ENCODE data around the gene PDE1A.

The PDE1A gene

GRCh38 chr2:182426918-182427240 lies at the start of gene PDE1A:
PDE1A (minus strand) TSS chr2:182427036.
- DNase-seq (ENCODE audit: low read depth in 3 of 3), result no peak

GRCh38 chr2:182473635-182474034 lies 46.8 kb upstream of the PDE1A start:
- DNase-seq (ENCODE audit: low read depth in 3 of 3), result no peak

GRCh38 chr2:182463760-182464159 lies 36.9 kb upstream of the PDE1A start:
- DNase-seq (ENCODE audit: low read depth in 3 of 3), result no peak

- DNase-seq (ENCODE audit: low read depth in 3 of 3), result no peak
Observed at GRCh38 chr2:182456784-182457183, 29.9 kb upstream of the PDE1A start.

GRCh38 chr2:182452456-182452990 lies 25.7 kb upstream of the PDE1A start:
- DNase-seq (ENCODE audit: low read depth in 3 of 3), result no peak

GRCh38 chr2:182448371-182448770 lies 21.5 kb upstream of the PDE1A start:
- DNase-seq (ENCODE audit: low read depth in 3 of 3), result no peak

- no peak for DNase-seq (ENCODE audit: low read depth in 3 of 3)
Observed at GRCh38 chr2:182447863-182448262, 21.0 kb upstream of the PDE1A start.

GRCh38 chr2:182447163-182447562 lies 20.3 kb upstream of the PDE1A start:
- no peak for DNase-seq (ENCODE audit: low read depth in 3 of 3)

- DNase-seq (ENCODE audit: low read depth in 3 of 3), result no peak
Observed at GRCh38 chr2:182446087-182446486, 19.3 kb upstream of the PDE1A start.

- DNase-seq (ENCODE audit: low read depth in 3 of 3), result no peak
Observed at GRCh38 chr2:182445391-182445965, 18.6 kb upstream of the PDE1A start.

- no peak for DNase-seq (ENCODE audit: low read depth in 3 of 3)
Observed at GRCh38 chr2:182444806-182445205, 18.0 kb upstream of the PDE1A start.

GRCh38 chr2:182444170-182444569 lies 17.3 kb upstream of the PDE1A start:
- DNase-seq (ENCODE audit: low read depth in 3 of 3), result no peak

GRCh38 chr2:182436252-182436651 lies 9.4 kb upstream of the PDE1A start:
- DNase-seq (ENCODE audit: low read depth in 3 of 3), result no peak

GRCh38 chr2:182435754-182436153 lies 8.9 kb upstream of the PDE1A start:
- no peak for DNase-seq (ENCODE audit: low read depth in 3 of 3)

GRCh38 chr2:182432051-182432450 lies 5.2 kb upstream of the PDE1A start:
- no peak for DNase-seq (ENCODE audit: low read depth in 3 of 3)

- no peak for DNase-seq (ENCODE audit: low read depth in 3 of 3)
Observed at GRCh38 chr2:182428476-182428875, 1.6 kb upstream of the PDE1A start.

- DNase-seq (ENCODE audit: low read depth in 3 of 3), result no peak
Observed at GRCh38 chr2:182426082-182426917, 536 bp downstream of the PDE1A start.

- no peak for DNase-seq (ENCODE audit: low read depth in 3 of 3)
Observed at GRCh38 chr2:182422864-182423263, 4.0 kb downstream of the PDE1A start.

GRCh38 chr2:182420669-182421068 lies 6.2 kb downstream of the PDE1A start:
- DNase-seq (ENCODE audit: low read depth in 3 of 3), result no peak

GRCh38 chr2:182416861-182417260 lies 10.0 kb downstream of the PDE1A start:
- no peak for DNase-seq (ENCODE audit: low read depth in 3 of 3)

- no peak for DNase-seq (ENCODE audit: low read depth in 3 of 3)
Observed at GRCh38 chr2:182416191-182416590, 10.6 kb downstream of the PDE1A start.

GRCh38 chr2:182415771-182416170 lies 11.1 kb downstream of the PDE1A start:
- DNase-seq (ENCODE audit: low read depth in 3 of 3), result no peak

- DNase-seq (ENCODE audit: low read depth in 3 of 3), result no peak
Observed at GRCh38 chr2:182412858-182413257, 14.0 kb downstream of the PDE1A start.
